Astrocyte (in vitro differentiated cells and primary cell): ENCODE results near the gene RNF186.

Experiments used
- CTCF ChIP-seq: IDR thresholded peaks from 2 replicates; pipeline ENCODE4 v1.5.1; 2011; ENCODE audit warnings: low read depth, mild to moderate bottlenecking, inconsistent platforms, low read length, moderate library complexity; ENCODE audit not compliant: insufficient read depth
- EZH2 ChIP-seq: IDR thresholded peaks from 2 replicates; pipeline ENCODE4 v1.6.1; 2012; ENCODE audit warnings: mild to moderate bottlenecking, low read length, inconsistent platforms; ENCODE audit not compliant: insufficient read depth

DNA sequence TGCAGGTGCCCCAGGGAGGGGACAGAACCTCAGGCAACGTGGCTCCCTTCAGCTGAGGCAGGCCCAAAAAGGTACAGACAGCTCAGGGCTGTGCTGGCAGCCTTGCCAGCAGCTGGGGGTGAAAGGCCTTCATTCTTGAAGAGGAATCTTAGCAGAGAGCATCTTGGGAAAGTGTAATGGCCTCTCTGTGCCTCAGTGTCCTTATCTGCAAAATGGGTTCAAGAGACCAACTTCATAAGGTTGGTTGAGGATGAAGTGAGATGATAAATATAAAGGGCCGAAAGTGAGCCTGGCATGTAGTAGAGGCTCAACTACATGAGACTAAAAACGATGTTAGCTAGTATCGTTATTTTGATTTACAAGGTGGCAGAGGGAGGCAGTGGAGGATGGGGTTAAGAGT, 41.6 kb downstream of the RNF186 start:
- no peak for TF ChIP-seq CTCF
- no peak for TF ChIP-seq EZH2
